Measurements from ENCODE around the gene GLRX3.

DNA sequence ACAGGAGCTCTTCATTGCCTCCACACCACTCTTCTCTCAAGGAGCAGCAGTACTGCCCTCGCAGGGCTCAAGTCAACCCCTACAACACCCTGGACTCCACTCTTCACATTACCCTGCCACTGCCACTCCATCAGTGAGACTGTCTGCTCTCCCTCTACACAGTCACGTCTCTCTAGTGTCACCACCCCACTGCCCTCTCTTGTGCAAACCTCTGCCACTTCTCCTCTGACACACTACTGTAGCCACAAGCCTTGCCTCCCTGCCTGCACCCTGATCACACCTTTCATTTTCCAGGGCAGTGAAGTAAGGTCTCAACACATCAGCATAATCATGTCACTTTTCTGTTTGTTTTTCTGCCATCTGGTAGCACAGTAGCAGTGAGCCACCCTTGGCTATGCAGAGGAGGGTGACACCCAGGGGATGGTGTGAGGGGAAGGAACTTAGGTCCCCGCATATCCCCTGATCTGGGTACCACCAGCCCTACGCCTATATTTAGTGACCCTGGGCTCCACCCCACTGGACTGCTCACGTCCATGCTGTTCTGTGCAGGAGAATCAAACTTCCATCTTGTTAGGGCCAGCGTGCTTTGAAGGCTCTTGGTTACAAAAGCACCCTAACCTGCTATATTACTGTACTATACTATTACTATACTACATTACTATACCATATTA is 27.1 kb upstream of the GLRX3 start:
- TF ChIP-seq POLR2A (IDR thresholded peaks at IDR 0.05), result no peak
- TF ChIP-seq, protein P1, sequence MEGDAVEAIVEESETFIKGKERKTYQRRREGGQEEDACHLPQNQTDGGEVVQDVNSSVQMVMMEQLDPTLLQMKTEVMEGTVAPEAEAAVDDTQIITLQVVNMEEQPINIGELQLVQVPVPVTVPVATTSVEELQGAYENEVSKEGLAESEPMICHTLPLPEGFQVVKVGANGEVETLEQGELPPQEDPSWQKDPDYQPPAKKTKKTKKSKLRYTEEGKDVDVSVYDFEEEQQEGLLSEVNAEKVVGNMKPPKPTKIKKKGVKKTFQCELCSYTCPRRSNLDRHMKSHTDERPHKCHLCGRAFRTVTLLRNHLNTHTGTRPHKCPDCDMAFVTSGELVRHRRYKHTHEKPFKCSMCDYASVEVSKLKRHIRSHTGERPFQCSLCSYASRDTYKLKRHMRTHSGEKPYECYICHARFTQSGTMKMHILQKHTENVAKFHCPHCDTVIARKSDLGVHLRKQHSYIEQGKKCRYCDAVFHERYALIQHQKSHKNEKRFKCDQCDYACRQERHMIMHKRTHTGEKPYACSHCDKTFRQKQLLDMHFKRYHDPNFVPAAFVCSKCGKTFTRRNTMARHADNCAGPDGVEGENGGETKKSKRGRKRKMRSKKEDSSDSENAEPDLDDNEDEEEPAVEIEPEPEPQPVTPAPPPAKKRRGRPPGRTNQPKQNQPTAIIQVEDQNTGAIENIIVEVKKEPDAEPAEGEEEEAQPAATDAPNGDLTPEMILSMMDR (IDR thresholded peaks at IDR 0.05), result no peak
